Measurements from ENCODE around the gene ZBTB43. TPM values are rescaled to one million over a fixed set of nuclear protein-coding genes. Genes with fewer than 3 reads are reported as not detected.
"Not testable (repeated sequence)": the region's sequence is repeated elsewhere in the genome, so short reads cannot be mapped to it uniquely, and the experiment has no call there.

ZBTB43 gene
- total RNA-seq, 4 donors from 2014 or later: 21.2 to 46.1 (median 32.2) TPM

DNA sequence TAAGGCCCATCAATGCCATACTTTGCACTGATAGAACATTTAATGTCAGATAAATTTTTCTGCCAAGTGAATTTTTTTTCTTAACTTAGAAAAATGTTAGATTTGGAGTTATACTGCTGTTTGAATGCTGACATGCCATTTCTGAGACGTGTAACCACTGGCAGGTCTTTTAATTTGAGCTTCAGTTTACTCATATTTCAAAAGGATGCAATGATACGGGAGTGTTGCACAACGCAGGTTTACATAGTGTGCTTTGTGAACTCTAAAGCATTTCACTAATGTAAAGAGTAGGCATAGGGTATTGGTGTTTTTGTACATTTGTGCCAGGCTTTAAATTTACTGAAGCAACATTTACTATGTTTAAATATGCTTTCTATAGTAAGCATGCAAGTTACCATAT lies 4.2 kb downstream of the ZBTB43 start:
- H3K4me1 ChIP-seq: peaks cover 39% of the 10 kb centered on the region
- H3K36me3 ChIP-seq: peaks cover 38% of the 10 kb centered on the region
- 55% methylated on average over 3 of the region's 3 CpGs for WGBS
- TF ChIP-seq CTCF (IDR thresholded peaks at IDR 0.05): no peak
- no peak overlapping the region for H3K4me3 ChIP-seq
- H3K27ac ChIP-seq: no peak overlapping the region
- no peaks in the 10 kb centered on the region for H3K27me3 ChIP-seq
- no peaks in the 10 kb centered on the region for H3K9me3 ChIP-seq
- no peak for DNase-seq (ENCODE audit: low spot score in 2 of 2)

DNA sequence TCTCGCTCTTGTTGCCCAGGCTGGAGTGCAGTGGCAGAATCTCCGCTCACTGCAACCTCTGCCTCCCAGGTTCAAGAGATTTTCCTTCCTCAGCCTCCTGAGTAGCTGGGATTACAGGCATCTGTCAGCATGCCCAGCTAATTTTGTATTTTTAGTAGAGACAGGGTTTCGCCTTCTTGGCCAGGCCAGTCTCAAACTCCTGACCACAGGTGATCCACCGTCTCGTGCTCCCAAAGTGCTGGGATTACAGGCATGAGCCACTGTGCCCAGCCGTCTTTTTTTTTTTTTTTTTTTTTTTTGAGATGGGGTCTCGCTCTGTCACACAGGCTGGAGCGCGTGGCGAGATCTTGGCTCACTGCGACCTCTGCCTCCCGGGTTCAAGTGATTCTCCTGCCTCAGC lies 5.4 kb downstream of the ZBTB43 start:
- WGBS: 96% methylated on average over 12 of the region's 12 CpGs
- Histone ChIP-seq H3K36me3 (peaks cover 38% of the 10 kb centered on the region), H3K4me1 (peaks cover 34% of the 10 kb centered on the region)
- H3K27ac ChIP-seq; H3K27me3 ChIP-seq; H3K9me3 ChIP-seq; DNase-seq (ENCODE audit: low spot score in 2 of 2); H3K4me3 ChIP-seq: not testable (repeated sequence)

DNA sequence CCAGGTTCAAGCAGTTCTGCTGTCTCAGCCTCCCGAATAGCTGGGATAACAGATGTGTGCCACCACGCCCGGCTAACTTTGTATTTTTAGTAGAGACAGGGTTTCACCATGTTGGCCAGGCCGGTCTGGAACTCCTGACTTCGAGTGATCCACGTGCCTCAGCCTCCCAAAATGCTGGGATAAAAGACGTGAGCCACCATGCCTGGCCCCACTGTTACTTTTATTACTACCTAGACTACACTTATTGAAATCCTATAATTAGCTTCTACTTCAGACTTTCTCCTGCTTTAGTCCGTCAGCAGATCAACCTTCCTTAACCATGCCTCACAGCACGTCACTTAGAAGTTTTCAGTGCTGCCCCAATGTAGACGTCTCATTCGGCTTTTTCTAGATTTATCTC lies 8.2 kb downstream of the ZBTB43 start:
- peaks cover 43% of the 10 kb centered on the region for H3K36me3 ChIP-seq
- TF ChIP-seq CTCF (IDR thresholded peaks at IDR 0.05): no peak
- no peak for TF ChIP-seq EP300 (IDR thresholded peaks at IDR 0.05)
- TF ChIP-seq POLR2A (IDR thresholded peaks at IDR 0.05): no peak
- TF ChIP-seq POLR2AphosphoS5 (IDR thresholded peaks at IDR 0.05): no peak
- WGBS: 96% methylated on average over 11 of the region's 11 CpGs
- peaks cover 11% of the 10 kb centered on the region for H3K4me1 ChIP-seq
- no peak for DNase-seq (ENCODE audit: low spot score in 2 of 2)
- no peak overlapping the region for H3K27ac ChIP-seq
- H3K9me3 ChIP-seq: peaks cover 1% of the 10 kb centered on the region
- no peaks in the 10 kb centered on the region for H3K27me3 ChIP-seq
- no peak overlapping the region for H3K4me3 ChIP-seq

DNA sequence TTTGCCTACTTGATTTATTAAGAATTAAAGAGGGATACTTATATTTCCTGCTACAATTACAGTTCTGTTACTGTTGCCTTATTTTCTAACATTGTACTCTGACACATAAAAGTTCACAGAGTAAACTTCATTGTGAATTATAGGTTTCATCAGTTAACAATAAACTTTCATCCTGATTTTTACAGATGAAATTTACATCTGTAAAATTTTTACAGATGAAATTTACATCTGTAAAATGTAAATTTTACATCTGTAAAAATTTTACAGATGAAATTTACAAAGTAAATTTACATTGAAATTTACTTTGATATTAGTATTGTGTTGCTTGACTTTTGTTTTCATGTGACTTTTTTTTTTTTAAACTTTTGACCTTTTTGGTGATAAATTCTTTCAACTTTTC lies 9.3 kb downstream of the ZBTB43 start:
- no peak for DNase-seq (ENCODE audit: low spot score in 2 of 2)
- H3K9me3 ChIP-seq: peaks cover 7% of the 10 kb centered on the region
- peaks cover 48% of the 10 kb centered on the region for H3K36me3 ChIP-seq

DNA sequence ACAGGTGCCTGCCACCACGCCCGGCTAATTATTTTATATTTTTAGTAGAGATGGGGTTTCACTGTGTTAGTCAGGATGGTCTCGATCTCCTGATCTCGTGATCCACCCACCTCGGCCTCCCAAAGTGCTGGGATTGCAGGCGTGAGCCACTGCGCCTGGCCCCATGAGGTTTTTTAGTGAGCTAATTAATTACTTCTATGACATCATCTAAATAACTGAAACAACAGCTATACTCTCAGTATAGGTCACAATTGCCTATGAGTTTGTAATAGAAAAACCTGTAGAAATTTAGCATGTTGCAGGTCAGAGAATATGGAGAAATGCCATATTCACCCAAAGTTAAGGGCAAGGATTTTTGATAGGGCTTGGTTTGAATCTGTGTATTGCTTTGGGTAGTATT lies 12.8 kb downstream of the ZBTB43 start:
- not testable (repeated sequence) for H3K27me3 ChIP-seq; H3K4me3 ChIP-seq; H3K9me3 ChIP-seq; H3K4me1 ChIP-seq; H3K27ac ChIP-seq; DNase-seq (ENCODE audit: low spot score in 2 of 2)
- 99% methylated on average over 7 of the region's 7 CpGs for WGBS
- H3K36me3 ChIP-seq: peaks cover 35% of the 10 kb centered on the region

More for the DNA sequence above, 9.3 kb downstream of the ZBTB43 start:
- TF ChIP-seq EP300 (IDR thresholded peaks at IDR 0.05): no peak
- no peak for TF ChIP-seq POLR2AphosphoS5 (IDR thresholded peaks at IDR 0.05)
- TF ChIP-seq POLR2A (IDR thresholded peaks at IDR 0.05): no peak
- no peak for TF ChIP-seq CTCF (IDR thresholded peaks at IDR 0.05)
- peaks cover 3% of the 10 kb centered on the region for H3K4me1 ChIP-seq
- H3K27ac ChIP-seq: no peak overlapping the region
- H3K4me3 ChIP-seq: no peak overlapping the region
- H3K27me3 ChIP-seq: no peaks in the 10 kb centered on the region

DNA sequence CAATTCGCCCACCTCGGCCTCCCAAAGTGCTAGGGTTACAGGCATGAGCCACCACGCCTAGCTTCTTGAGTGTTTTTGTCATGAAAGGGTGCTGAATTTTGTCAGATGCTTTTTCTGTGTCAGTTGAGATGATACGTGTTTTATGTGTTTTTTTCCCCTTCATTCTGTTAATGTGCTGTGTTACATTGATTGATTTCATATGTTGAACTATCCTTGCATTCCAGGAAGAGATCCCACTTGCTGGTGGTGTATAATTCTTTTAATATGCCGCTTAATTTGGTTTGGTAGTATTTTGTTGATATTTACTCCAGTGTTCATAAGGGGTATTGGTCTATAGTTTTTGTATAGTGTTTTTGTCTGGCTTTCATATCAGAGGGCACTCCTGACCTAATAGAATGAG lies 13.6 kb downstream of the ZBTB43 start:
- Histone ChIP-seq H3K27me3 (no peaks in the 10 kb centered on the region), H3K27ac (no peak overlapping the region), H3K4me1 (no peaks in the 10 kb centered on the region), H3K4me3 (no peak overlapping the region), H3K36me3 (peaks cover 27% of the 10 kb centered on the region), H3K9me3 (peaks cover 7% of the 10 kb centered on the region)
- 92% methylated on average over 5 of the region's 5 CpGs for WGBS
- no peak for TF ChIP-seq CTCF (IDR thresholded peaks at IDR 0.05)
- TF ChIP-seq POLR2A (IDR thresholded peaks at IDR 0.05): no peak
- TF ChIP-seq EP300 (IDR thresholded peaks at IDR 0.05): no peak
- TF ChIP-seq POLR2AphosphoS5 (IDR thresholded peaks at IDR 0.05): no peak
- no peak for DNase-seq (ENCODE audit: low spot score in 2 of 2)
